Esophagus muscularis mucosa (tissue), 4 donors: Measurements from ENCODE around the gene ANTXR1. TPM values are rescaled to one million over a fixed set of nuclear protein-coding genes. Genes with fewer than 3 reads are reported as not detected.

ENCODE experiments used
- DNase-seq: peaks from one replicate; pipeline ENCODE4 v3.0.0-alpha.2; 2017; ENCODE audit errors: extremely low spot score
- H3K27ac ChIP-seq, 4 donors: fragments of 200-600 bp; sonication (generic); replicated peaks in 1 of 4; 1 replicate in 3 of 4; 2 replicates in 1 of 4; pipeline ENCODE4 v1.5.1; 2016 to 2019; ENCODE audit warnings: mild to moderate bottlenecking in 1 of 4
- H3K27me3 ChIP-seq, 4 donors: fragments of 200-600 bp; sonication (generic); one replicate each; pipeline versions ENCODE4 v1.5.1 to v1.6.0; 2016 to 2019
- H3K36me3 ChIP-seq, 4 donors: fragments of 200-600 bp; sonication (generic); one replicate each; pipeline ENCODE4 v1.5.1; 2016 to 2019
- H3K4me1 ChIP-seq, 4 donors: fragments of 200-600 bp; sonication (generic); one replicate each; pipeline ENCODE4 v1.5.1; 2016 to 2019
- H3K4me3 ChIP-seq, 4 donors: fragments of 200-600 bp; sonication (generic); 1 replicate in 2 of 4; 2 replicates in 2 of 4; pipeline ENCODE4 v1.5.1; 2016 to 2019; ENCODE audit warnings: mild to moderate bottlenecking in 4 of 4, moderate library complexity in 1 of 4
- H3K9me3 ChIP-seq, 4 donors: fragments of 200-600 bp; sonication (generic); 1 replicate in 3 of 4; 2 replicates in 1 of 4; pipeline ENCODE4 v1.5.1; 2016 to 2019
- CTCF ChIP-seq, 3 experiments: fragments of 200-600 bp in 2 of 3; fragments of 450-650 bp in 1 of 3; sonication (generic) in 2 of 3; IDR thresholded peaks; one replicate each; pipeline ENCODE4 v1.5.1; 2017 to 2019; ENCODE audit warnings: antibody characterized with exemption in 3 of 3, mild to moderate bottlenecking in 2 of 3, moderate library complexity in 1 of 3
- EP300 ChIP-seq: sonication (generic); formaldehyde crosslinking; IDR thresholded peaks from one replicate; pipeline ENCODE4 v1.6.1; 2017; ENCODE audit warnings: antibody characterized with exemption
- POLR2A ChIP-seq: fragments of 450-650 bp; IDR thresholded peaks from one replicate; pipeline ENCODE4 v1.6.1; 2017; ENCODE audit warnings: antibody characterized with exemption, moderate library complexity, mild to moderate bottlenecking, low read depth
- POLR2AphosphoS5 ChIP-seq, 2 donors: sonication (generic); formaldehyde crosslinking; IDR thresholded peaks; one replicate each; pipeline ENCODE4 v1.6.1; 2017; ENCODE audit warnings: antibody characterized with exemption in 2 of 2
- WGBS: methylation state at CpG from one replicate; pipeline ENCODE4 v1.1.5; 2018; 5-methylcytosine and 5-hydroxymethylcytosine counted together
- intact Hi-C: fragments of 100-400 bp; cut with DNase I; formaldehyde crosslinking; loops from one replicate; pipeline ENCODE4 v1.15.1; 2023
- total RNA-seq, 4 donors: library from RNA; depleted of rRNA; stranded (reverse); fragments of >200 nt; gene quantifications; one replicate each; pipeline versions ENCODE4 v1.1.0 to v1.2.1, GENCODE V29; 2016

The ANTXR1 gene
- total RNA-seq, 4 donors from 2014 or later, result 74.6 to 115 (median 92.1) TPM

GRCh38 chr2:69073928-69074570 lies 61.1 kb downstream of the ANTXR1 start:
- TF ChIP-seq CTCF (IDR thresholded peaks at IDR 0.05), result no peak
- peak in 1 of 2 donors; percentile 34 for TF ChIP-seq POLR2AphosphoS5 (IDR thresholded peaks at IDR 0.05)
- H3K27me3 ChIP-seq, result no peaks in the 10 kb centered on the region
- no peak for DNase-seq
- H3K4me1 ChIP-seq, result peaks cover 7 to 64% (median 50%) of the 10 kb centered on the region in 4 donors
- no peak overlapping the region for H3K4me3 ChIP-seq
- WGBS, result 47% methylated on average over 1 of the region's 1 CpG
- peak overlapping the region; percentile 56 to 74 (median 69) for H3K27ac ChIP-seq
- intact Hi-C loops, result no loop called here
- H3K9me3 ChIP-seq, result no peaks in the 10 kb centered on the region
- H3K36me3 ChIP-seq, result peaks cover 0 to 34% (median 14%) of the 10 kb centered on the region in 4 donors

GRCh38 chr2:69074918-69075317 lies 61.9 kb downstream of the ANTXR1 start:
- Histone ChIP-seq H3K4me3 (no peak overlapping the region), H3K27me3 (no peaks in the 10 kb centered on the region), H3K4me1 (peaks cover 7 to 63% (median 47%) of the 10 kb centered on the region in 4 donors), H3K9me3 (no peaks in the 10 kb centered on the region), H3K36me3 (peaks cover 0 to 37% (median 14%) of the 10 kb centered on the region in 4 donors), H3K27ac (peak overlapping the region; percentile 56 to 74 (median 69))
- TF ChIP-seq POLR2A (no peak), POLR2AphosphoS5 (IDR thresholded peaks at IDR 0.05) (no peak), CTCF (IDR thresholded peaks at IDR 0.05) (no peak), EP300 (no peak)
- WGBS, result 91% methylated on average over 4 of the region's 4 CpGs
- intact Hi-C loops, result no loop called here
- no peak for DNase-seq

GRCh38 chr2:69075486-69075885 lies 62.5 kb downstream of the ANTXR1 start:
- Histone ChIP-seq H3K9me3 (no peaks in the 10 kb centered on the region), H3K27ac (peak overlapping the region; percentile 15 to 74 (median 64)), H3K4me1 (peaks cover 7 to 58% (median 45%) of the 10 kb centered on the region in 4 donors), H3K4me3 (no peak overlapping the region), H3K27me3 (no peaks in the 10 kb centered on the region), H3K36me3 (peaks cover 0 to 37% (median 14%) of the 10 kb centered on the region in 4 donors)
- no peak for TF ChIP-seq POLR2AphosphoS5 (IDR thresholded peaks at IDR 0.05)
- TF ChIP-seq POLR2A, result no peak
- TF ChIP-seq EP300, result no peak
- TF ChIP-seq CTCF (IDR thresholded peaks at IDR 0.05), result no peak
- intact Hi-C loops, result no loop called here
- 100% methylated on average over 1 of the region's 1 CpG for WGBS
- DNase-seq, result no peak

GRCh38 chr2:69076601-69077000 lies 63.6 kb downstream of the ANTXR1 start:
- Histone ChIP-seq H3K4me1 (peaks cover 7 to 47% (median 43%) of the 10 kb centered on the region in 4 donors), H3K36me3 (peaks cover 0 to 41% (median 14%) of the 10 kb centered on the region in 4 donors), H3K4me3 (no peak overlapping the region), H3K27me3 (no peaks in the 10 kb centered on the region), H3K9me3 (no peaks in the 10 kb centered on the region), H3K27ac (peak overlapping the region; percentile 5 to 50 (median 45))
- WGBS, result 78% methylated on average over 2 of the region's 2 CpGs
- intact Hi-C loops, result no loop called here
- no peak for TF ChIP-seq CTCF (IDR thresholded peaks at IDR 0.05)
- TF ChIP-seq POLR2A, result no peak
- no peak for TF ChIP-seq EP300
- TF ChIP-seq POLR2AphosphoS5 (IDR thresholded peaks at IDR 0.05), result no peak
- DNase-seq, result no peak
